GM20431 (cell line): ENCODE results near the gene OPTC.
"Not testable (repeated sequence)": the region's sequence is repeated elsewhere in the genome, so short reads cannot be mapped to it uniquely, and the experiment has no call there.

ENCODE experiments used
- in situ Hi-C: fragments of 300-500 bp; cut with MseI, MboI; formaldehyde crosslinking; loops from one replicate; pipeline ENCODE4 v1.15.0; 2020; ENCODE audit warnings: low sequenced_read_pairs; ENCODE audit not compliant: unreplicated experiment

The OPTC gene

GRCh38 chr1:203464743-203465142 lies 29.2 kb upstream of the OPTC start:
- in situ Hi-C loops: no loop called here

- in situ Hi-C loops: no loop called here
Measured at GRCh38 chr1:203465146-203465798, 28.7 kb upstream of the OPTC start.

GRCh38 chr1:203465948-203466347 lies 28.0 kb upstream of the OPTC start:
- in situ Hi-C loops: no loop called here

- in situ Hi-C loops: not testable (repeated sequence)
Measured at GRCh38 chr1:203466906-203467549, 26.9 kb upstream of the OPTC start.

GRCh38 chr1:203467550-203467921 lies 26.4 kb upstream of the OPTC start:
- in situ Hi-C loops: no loop called here

GRCh38 chr1:203468326-203468725 lies 25.6 kb upstream of the OPTC start:
- in situ Hi-C loops: no loop called here

- in situ Hi-C loops: no loop called here
Measured at GRCh38 chr1:203470240-203470639, 23.7 kb upstream of the OPTC start.

GRCh38 chr1:203471841-203472240 lies 22.1 kb upstream of the OPTC start:
- in situ Hi-C loops: no loop called here

- in situ Hi-C loops: no loop called here
Measured at GRCh38 chr1:203473281-203473680, 20.7 kb upstream of the OPTC start.

- in situ Hi-C loops: no loop called here
Measured at GRCh38 chr1:203473781-203474305, 20.1 kb upstream of the OPTC start.

- in situ Hi-C loops: no loop called here
Measured at GRCh38 chr1:203475012-203475981, 18.7 kb upstream of the OPTC start, which contains the start of gene PRELP. PRELP (plus strand) TSS chr1:203475806; CDS start chr1:203483185, 7,379 bp downstream.

GRCh38 chr1:203476216-203476814 lies 17.6 kb upstream of the OPTC start:
- in situ Hi-C loops: no loop called here

- in situ Hi-C loops: no loop called here
Measured at GRCh38 chr1:203477748-203478147, 16.2 kb upstream of the OPTC start.

GRCh38 chr1:203478231-203478630 lies 15.7 kb upstream of the OPTC start:
- in situ Hi-C loops: no loop called here

- in situ Hi-C loops: no loop called here
Measured at GRCh38 chr1:203478986-203479385, 15.0 kb upstream of the OPTC start.

GRCh38 chr1:203479646-203480045 lies 14.3 kb upstream of the OPTC start:
- in situ Hi-C loops: loop anchor here (10.0 kb wide), 2 partner anchors 135 to 215 kb away; no protein-coding TSS in a partner anchor

GRCh38 chr1:203480084-203480483 lies 13.9 kb upstream of the OPTC start:
- in situ Hi-C loops: loop anchor here (10.0 kb wide), 2 partner anchors 135 to 215 kb away; no protein-coding TSS in a partner anchor

GRCh38 chr1:203480525-203481084 lies 13.3 kb upstream of the OPTC start:
- in situ Hi-C loops: loop anchor here (10.0 kb wide), 2 partner anchors 136 to 216 kb away; no protein-coding TSS in a partner anchor

GRCh38 chr1:203481196-203481595 lies 12.8 kb upstream of the OPTC start:
- in situ Hi-C loops: loop anchor here (10.0 kb wide), 2 partner anchors 136 to 216 kb away; no protein-coding TSS in a partner anchor
